D721Med (cell line): ENCODE measurements around the gene NPM3.
A peak's percentile ranks its signal among the peaks of the same experiment; 100 is the strongest.
"Not testable (repeated sequence)": the region's sequence is repeated elsewhere in the genome, so short reads cannot be mapped to it uniquely, and the experiment has no call there.

Experiments used
- DNase-seq: peaks from one replicate; pipeline ENCODE4 v3.0.0; 2011; ENCODE audit warnings: low spot score; ENCODE audit not compliant: insufficient read length
- FAIRE-seq: peaks from 2 replicates; lab custom pipeline; 2011; peaks lifted over from hg19 to GRCh38; lab: Jason Lieb, UNC
- TF ChIP-seq, protein P1 (sequence below): IDR thresholded peaks from 2 replicates; pipeline ENCODE4 v1.5.1; 2012; ENCODE audit warnings: mild to moderate bottlenecking, control low read depth; ENCODE audit not compliant: insufficient read depth; ENCODE audit errors: missing control alignments

Gene NPM3

DNA sequence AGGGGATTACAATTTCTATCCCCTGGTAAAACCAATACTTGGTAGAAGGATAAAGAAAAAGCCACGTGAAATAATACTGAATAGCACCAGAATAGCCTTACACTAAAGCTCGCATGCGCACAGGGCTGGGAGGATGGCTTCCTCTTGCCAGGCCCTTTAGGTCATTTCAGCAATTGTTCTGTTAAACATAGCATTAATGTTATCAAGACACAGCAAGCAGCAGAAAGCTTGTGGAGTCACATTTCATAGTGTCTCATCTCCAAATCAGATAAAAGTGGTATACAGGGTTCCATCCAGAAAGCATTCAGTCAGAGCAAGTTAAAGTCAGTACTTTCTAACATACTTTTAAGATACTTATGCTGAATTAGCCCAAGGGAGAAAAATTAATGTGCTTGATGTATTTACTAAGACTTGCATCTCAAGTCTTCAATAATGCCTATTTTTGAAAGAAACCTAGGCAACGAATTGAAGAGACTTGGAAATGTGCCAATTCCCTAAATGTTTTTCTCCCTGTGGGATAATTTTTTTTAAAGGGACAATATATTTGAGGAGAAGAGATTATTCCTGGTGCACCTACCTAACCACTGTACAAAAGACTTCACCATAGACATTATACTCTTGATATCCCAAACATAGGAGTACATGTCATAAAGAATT is 14.3 kb upstream of the NPM3 start:
- DNase-seq (no peak), FAIRE-seq (peak; percentile 44)
- TF ChIP-seq, protein P1, sequence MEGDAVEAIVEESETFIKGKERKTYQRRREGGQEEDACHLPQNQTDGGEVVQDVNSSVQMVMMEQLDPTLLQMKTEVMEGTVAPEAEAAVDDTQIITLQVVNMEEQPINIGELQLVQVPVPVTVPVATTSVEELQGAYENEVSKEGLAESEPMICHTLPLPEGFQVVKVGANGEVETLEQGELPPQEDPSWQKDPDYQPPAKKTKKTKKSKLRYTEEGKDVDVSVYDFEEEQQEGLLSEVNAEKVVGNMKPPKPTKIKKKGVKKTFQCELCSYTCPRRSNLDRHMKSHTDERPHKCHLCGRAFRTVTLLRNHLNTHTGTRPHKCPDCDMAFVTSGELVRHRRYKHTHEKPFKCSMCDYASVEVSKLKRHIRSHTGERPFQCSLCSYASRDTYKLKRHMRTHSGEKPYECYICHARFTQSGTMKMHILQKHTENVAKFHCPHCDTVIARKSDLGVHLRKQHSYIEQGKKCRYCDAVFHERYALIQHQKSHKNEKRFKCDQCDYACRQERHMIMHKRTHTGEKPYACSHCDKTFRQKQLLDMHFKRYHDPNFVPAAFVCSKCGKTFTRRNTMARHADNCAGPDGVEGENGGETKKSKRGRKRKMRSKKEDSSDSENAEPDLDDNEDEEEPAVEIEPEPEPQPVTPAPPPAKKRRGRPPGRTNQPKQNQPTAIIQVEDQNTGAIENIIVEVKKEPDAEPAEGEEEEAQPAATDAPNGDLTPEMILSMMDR, result no peak

DNA sequence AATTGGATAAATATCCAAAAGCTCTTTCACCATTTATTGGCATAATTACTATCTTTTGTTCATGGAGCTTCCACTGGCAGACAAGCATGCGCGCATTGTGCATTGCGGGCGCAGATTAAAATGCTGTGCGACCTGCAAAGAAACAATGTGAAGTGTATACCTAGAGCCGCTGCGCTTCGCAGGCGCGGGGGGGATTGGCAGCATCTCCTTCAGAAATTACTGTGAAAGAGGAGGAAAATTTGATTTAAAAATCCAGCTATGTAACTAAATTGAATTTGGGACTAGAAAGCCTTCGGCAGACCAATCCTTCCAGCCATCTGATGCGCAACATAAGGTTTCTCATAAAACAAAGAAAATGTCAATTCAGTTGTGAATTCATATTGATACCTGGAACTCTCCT is 10.3 kb upstream of the NPM3 start:
- TF ChIP-seq, protein P1, result no peak
- FAIRE-seq, result no peak
- DNase-seq, result no peak

DNA sequence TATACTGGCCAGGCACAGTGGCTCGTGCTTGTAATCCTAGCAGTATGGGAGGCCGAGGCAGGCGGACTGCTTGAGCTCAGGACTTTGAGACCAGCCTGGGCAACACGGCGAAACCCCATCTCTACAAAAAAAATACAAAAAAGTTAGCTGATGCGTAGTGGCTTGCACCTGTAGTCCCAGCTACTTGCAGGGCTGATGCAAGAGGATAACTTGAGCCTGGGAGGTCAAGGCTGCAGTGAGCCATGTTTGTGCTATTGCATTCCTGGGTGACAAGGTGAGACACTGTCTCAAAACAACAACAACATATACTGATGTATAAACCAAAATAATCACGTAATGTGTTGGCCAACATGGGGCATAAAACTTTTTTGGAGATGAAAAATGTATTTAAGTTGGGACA is 6.4 kb upstream of the NPM3 start:
- DNase-seq (no peak), FAIRE-seq (no peak)
- TF ChIP-seq, protein P1, result no peak

DNA sequence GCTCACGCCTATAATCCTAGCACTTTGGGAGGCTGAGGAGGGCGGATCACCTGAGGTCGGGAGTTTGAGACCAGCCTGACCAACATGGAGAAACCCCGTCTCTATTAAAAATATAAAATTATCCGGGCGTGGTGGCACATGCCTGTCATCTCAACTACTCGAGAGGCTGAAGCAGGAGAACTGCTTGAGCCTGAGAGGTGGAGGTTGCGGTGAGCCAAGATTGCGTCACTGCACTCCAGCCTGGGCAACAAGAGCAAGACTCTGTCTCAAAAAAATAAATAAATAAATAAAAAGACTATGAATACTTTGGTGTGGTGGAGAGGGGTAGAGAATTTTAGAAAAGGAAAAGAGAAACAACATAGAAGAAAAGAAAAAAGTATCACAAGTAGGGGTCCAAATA is 6.0 kb upstream of the NPM3 start:
- DNase-seq, FAIRE-seq: not testable (repeated sequence)

DNA sequence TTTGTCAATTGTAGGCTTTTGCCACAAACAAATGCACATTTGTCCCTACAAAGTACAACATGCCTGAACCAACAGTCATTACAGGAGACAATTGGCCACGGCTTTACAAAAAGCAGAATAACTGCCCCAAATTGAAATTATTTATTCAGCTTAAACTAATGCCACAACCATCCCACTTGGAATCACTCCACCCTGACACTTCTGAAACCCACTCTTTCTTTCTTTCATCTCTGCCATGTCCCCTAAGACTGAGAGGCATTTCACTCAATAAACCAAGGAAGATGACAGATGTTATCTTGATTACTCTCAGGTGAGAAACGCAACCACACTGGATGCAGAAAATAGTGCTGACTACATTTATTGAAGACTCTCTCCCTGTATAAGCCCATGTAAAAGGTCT is 2.6 kb upstream of the NPM3 start:
- no peak for FAIRE-seq
- TF ChIP-seq, protein P1, result no peak
- no peak for DNase-seq

DNA sequence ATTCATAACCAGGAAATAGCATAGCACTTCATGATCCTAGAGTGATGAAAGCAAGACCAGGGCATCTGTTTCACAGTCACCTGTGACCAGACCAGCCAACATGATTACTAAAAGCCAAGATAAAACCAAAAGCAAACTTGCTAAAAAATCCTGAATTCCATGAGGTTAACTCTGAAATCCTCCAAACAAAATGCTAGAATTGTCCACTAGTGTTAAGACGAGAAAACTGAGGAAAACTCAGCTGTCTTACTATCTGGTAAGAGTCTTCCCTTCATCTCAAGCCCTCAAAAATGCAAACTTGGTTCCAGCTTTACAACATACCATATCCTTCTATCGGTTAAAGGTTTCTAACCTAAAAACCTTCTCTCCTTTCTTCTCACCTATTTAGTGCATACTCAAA is 1.3 kb upstream of the NPM3 start:
- FAIRE-seq (no peak), DNase-seq (no peak)
- TF ChIP-seq, protein P1, result no peak

DNA sequence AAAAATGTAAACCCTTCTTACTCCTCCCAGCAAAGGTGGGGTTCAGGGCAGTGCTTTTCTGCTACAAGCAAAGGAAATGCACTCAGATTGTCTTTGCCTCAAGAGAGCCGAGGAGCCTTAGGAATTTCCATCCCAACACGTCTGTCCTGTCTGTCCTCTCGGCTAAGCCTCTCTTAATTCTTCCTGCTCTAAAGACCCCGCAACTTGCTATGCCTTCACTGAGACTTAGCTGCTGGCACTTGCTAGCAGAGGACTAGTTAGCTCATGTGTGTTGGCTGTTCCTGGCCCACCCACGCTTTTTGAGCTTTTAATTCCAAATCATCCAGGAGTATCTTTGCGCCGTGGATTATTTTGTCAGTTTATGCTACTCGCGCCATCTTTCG is 481 bp upstream of the NPM3 start:
- FAIRE-seq (no peak), DNase-seq (no peak)
- TF ChIP-seq, protein P1, result no peak
